DND-41 (cell line): ENCODE results near the gene RC3H1.

Experiments
- CTCF ChIP-seq: IDR thresholded peaks from 2 replicates; pipeline ENCODE4 v1.5.1; 2012; ENCODE audit warnings: borderline replicate concordance, low read length, moderate library complexity, mild to moderate bottlenecking; ENCODE audit not compliant: poor library complexity, severe bottlenecking; ENCODE audit errors: extremely low read depth
- EZH2 ChIP-seq: IDR thresholded peaks from 3 replicates; pipeline ENCODE4 v1.6.1; 2012; ENCODE audit warnings: borderline replicate concordance, low read depth, mild to moderate bottlenecking, moderate library complexity, low read length, inconsistent platforms; ENCODE audit not compliant: severe bottlenecking

- no peak for TF ChIP-seq CTCF
- no peak for TF ChIP-seq EZH2
Observed at GRCh38 chr1:173889885-173890284, 132.3 kb downstream of the RC3H1 start.
